DMS153 (cell line): ENCODE data around the gene PCDH9.

ENCODE experiments used
- DNase-seq: peaks from one replicate; lab custom pipeline; 2025; lab: John Stamatoyannopoulos, UW

PCDH9 gene

DNA sequence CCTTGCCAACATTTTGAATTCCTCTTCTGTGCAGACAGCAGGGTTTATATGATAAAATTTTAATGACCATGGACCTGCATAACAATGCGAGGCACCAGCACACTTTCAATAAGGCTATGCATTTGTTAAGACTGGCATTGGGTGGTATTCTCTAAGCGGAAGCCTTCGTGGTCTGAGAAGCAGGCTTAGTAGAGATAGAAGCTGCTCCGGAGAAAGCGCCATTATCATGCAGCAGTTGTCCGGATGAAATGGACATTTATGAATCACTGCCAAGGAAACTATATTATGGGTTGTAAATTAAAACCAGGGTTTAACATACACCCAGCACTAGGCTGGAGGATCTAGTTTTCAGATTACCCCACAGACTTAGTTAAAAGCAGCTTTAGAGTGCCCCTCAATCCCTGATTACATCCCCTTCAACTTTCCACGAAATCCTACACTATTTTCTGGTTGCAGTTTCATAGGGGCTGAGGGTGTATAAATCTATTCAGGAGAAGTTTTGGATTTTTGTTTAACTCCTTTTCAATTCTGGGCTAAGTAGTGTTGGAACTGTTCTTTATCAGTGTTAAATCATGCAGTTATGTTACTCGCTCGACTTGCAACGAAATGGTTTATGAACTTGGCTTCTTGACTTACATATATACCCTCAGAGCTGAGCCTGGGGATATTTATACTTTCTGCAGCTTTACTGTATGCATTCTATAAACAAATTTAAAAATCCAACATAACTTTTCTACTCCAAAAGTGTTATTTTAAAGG, 193.3 kb downstream of the PCDH9 start:
- no peak for DNase-seq

DNA sequence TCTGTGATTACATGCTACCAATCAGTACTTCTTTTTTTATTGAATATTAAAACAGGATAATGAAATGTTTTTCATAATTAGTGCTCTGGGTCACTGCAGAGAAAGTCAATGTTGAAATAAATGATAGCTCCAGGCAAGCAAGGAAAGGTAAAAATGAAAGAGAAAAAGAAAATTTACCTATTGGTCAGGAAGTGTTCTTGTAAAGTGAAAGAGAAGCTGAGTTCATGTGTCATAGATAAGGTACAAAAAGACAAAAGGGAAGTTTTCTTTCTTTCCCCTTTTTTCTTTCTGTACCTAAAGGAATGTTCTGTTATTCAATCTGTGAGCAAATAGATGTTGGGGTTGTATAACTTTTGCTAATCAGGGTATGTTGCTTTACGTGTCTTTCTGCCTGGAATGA, 197.0 kb downstream of the PCDH9 start:
- no peak for DNase-seq

DNA sequence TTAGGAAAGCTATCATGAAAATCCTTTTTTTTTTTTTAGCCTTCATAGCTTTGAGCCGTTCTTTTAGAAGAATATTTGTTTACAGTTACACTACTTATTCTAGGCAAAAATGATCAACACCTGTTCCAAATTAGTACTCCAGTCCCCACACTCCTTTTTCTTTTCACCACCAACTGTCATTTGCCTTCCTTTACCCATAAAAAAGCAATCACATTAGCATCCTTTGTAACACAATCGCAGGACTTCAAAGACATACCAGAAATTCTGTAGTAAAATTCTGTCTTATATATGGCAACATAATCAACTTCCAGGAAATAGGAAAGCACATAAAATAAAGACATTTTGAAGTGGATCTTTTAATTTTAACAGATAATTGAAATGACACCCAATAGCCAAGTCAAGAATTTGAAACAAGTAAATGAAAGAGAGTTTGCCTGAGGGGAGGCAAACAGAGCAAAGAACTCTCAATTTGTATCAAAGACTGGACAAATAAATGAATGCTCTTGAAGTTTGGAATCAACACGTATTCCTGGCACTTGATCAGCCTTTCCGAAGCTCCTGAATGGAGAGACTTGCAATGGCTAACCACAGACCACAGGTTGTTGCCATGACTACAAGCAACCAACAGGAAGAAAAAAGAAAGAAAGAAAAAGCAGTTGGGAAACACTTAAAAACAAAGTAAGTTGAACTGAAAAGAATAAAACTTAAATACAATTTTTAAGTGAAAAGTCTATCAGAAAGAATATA, 206.8 kb downstream of the PCDH9 start:
- DNase-seq, result peak; percentile 75

DNA sequence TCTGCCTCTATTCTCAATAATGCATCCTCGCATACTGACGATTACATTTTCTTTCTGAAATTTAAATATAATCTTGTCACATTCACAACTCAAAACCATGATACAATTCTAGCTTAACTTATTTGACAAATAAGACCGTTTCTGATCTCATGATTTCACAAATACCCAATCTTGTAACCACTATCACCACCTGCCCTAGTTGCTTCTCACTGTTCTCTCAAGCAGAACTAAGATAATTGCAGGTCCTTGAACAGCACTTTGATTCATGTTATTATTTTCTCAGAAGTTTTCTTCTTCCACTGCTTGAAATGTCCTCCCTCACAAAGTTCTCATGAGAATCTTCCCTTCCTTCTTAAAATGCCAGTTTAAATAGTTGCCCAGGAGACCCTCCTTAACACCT, 211.4 kb downstream of the PCDH9 start:
- no peak for DNase-seq

DNA sequence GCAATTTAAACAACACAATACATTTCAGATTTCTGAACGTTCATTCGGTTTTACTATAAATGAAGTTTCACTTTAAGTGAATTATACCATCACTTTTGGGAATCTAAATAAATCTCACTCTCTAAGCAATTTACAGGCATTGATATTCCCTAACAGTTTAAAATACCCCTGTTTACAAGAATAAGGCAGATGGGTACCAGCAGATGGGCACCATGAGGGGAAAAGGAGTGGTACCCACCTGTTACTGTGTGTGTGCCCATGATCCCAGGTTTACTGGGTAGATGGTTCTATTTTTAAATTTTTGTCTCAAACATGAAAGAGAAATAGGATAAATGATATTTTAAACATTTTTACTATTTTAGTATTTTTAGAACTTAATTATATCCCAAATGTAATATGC, 212.9 kb downstream of the PCDH9 start:
- DNase-seq, result no peak

DNA sequence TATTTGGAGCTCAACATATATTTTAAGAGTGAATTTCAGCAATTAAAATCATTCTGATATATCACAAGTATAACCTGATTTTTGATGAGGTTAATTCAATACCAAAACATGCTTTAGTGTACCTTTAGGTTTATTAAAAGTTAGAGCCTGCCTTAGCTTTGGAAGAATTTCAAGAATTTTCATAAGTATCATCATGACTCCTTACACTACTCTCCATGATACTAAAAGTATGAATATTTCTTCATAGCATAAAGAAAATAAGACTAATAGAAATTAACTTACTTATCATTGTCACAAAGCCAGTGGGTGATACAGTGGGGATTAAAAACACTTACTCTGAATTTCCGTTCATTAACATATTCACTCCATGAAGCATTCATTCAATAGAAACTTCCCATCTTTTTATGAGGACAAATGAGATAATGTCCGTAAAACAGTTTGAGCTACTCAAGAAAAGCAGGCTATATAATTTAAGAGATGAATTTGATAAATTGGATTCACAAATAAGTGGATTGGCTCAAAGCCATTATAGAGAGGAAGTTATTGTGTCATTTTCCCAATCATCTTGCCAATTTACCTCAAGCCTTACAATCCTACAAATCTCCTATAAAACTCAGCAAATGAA, 214.0 kb downstream of the PCDH9 start:
- DNase-seq, result no peak

DNA sequence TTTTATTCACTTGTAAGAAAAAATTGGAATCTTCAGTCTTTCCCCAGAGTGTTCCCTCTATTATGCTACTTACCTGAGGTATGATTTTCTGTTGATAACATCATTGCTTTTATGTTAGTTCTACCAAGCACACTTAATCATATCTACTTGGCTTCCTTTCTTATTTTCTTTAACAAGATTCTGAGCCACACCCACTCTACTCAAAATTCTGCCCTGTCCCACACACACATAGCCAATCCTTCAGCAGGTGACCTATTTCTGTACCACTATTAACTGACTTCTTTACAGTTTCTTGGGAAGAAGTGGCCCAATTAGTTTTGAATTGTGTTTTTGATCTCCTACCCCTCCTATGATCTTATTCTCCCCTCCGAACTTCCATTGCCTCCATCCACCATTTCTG, 215.7 kb downstream of the PCDH9 start:
- DNase-seq, result no peak

DNA sequence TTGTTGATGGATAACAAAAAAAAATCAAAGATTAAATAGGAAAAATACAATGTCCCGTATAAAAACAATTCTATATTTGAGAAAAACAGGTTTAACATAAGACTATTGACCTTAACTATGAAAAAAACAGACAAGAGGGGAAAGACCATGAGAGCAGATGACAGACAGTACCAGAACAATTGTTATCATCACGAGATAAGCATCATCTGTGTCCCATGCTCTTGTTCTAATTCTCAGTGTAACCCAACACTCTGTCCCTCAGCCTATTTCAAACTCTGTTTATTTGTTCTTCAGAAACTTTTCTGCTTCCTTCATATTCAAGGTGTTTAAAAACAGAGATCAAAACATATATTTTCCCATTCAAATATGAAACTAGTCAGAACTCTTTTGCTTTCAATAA, 216.4 kb downstream of the PCDH9 start:
- DNase-seq, result no peak

DNA sequence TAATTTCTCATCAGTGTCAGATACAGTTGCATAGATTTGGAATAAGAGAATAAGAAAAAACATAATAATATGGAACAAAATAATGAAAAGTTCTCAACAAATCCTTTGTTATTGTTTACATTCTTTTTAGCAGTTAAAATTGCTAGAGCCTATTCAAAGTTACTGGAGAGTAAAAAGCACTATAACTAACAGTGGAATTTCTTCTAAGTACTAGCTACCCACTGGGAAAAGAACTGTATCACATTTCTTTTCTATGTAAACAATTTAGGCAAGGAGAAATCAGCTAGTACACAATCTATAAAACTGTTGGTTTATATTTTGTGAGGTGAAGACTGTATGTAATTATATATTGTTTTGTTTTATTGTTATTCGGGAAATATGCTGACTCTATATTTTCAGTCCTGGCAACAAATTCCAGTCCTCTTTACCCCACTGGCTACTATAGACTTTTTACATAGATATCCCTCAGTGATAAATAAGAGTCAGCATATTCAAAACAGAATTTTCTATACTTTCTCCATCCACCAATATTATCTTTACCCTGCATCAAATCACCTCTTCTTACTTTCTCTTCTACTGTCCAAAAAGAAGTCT, 222.0 kb downstream of the PCDH9 start:
- DNase-seq, result no peak

DNA sequence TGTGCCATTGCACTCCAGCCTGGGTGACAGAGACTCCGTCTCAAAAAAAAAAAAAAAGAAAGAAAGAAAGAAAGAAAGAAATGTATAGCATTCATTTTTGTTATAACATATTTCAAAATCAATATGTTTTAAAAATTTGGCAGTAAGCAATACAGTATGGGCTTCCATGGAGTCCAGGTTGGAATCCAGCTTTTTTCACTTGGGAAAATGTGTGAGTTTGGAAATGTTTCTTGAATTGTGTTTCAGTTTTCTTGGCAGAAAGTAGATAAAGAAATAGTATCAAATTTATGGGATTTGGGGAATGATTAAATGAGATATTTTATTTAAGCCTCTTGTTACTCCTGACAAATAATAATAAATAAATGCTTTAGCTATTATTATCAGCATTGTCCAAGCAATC, 225.6 kb downstream of the PCDH9 start:
- no peak for DNase-seq

DNA sequence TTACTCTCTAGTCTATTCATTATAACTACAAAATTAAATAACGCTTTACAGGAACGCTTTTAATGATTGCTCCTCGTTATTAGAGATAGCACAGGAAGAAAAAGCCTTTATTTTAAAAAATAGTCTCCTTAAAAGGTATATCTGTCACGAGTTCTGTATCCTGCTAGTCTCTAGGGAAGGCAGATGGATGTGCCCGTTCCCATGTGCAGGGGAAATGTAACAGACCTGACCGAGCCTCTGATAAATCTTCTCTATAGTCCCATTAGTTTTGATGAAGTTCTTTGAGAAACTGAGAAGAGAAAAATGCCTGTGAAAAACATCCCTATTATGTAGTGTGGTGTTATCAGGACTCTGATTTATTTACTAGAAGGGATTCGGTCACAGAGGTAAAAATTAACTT, 226.4 kb downstream of the PCDH9 start:
- DNase-seq, result no peak

DNA sequence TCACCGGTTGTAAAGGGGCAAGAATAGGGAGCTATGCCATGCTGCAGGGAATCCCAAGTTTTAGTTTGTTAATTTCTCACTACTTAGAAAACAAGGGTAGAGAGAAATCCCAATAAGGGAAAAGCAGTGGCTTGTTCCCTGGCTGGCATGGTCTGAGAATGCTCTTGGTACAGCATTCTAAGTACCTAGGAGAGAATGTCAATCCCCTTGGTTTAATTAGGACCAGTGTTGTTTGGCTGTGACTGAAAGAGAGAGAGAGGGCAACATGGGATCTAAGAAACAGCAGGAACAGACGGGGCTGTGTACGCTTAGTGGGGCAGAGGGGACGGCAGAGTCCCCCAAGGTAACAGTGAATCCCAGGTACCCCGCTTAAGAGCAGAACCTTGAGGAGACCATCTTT, 228.8 kb downstream of the PCDH9 start:
- DNase-seq, result no peak

DNA sequence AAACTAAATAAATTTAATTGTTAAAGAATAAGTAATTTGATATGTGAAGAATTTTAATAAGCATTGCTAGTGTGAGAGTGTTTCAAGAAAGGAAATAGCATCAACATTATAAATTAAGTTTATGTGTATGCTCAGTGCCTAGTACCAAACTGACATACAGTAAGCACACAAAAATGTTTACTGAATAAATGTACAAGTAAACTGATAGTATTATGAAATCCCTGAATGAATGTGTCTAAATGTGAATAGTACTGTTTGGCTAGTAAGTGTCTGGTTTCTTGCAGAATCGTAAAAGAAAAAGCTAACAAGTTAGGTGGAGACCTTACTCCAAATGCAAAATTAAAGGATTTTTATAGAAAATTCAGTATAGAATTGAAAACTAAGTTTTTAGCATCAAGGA, 233.6 kb downstream of the PCDH9 start:
- no peak for DNase-seq

DNA sequence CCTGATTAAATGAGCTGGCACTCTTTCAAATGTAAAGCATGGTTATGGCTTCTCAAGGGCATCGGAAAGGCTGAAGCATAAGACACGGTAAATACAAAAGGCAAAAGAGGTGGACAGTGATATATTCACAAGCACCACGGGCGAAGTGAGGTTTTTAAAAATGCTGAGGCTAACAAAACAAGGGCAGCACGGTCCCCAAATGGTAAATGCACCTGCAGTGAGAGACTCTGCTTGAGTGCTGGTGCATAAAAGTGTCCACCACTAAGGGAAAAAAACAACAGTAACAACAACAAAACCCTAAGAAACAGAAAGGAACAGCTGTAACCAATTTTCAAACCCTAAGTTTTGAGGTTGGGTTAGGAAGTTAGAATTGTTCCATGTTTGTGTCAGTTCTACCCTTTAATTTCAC, 234.9 kb downstream of the PCDH9 start:
- DNase-seq, result no peak

DNA sequence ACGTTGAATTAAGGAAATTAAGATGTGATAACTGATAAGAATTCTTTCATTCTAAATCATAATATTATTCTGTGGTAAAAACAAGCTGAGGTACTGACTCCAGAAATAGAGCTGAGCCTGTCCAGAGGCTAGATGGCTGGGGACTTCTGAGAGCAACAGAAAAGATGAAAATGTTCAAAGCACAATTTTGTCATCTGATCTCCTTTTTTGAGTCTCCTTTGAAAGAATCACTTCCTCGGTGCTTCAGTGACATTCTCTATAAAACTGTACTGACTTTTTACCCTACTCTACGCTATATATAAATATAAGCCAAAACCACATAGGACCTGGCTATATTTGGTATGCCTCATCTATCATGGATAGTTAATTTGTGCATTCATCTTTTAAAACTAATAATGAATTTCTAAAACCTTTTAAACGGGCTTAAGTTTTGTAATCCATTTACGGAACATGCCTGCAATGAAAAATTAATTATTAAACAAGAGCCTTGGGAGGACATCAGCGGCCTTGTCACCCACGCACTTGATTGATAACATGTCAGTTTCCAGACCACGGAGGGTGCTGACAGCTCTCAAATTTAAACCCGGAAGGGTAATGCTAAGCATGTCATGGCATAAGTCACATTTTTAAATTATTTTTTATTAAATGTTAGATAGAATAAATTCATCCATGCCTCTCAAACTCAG, 235.5 kb downstream of the PCDH9 start:
- DNase-seq, result no peak

DNA sequence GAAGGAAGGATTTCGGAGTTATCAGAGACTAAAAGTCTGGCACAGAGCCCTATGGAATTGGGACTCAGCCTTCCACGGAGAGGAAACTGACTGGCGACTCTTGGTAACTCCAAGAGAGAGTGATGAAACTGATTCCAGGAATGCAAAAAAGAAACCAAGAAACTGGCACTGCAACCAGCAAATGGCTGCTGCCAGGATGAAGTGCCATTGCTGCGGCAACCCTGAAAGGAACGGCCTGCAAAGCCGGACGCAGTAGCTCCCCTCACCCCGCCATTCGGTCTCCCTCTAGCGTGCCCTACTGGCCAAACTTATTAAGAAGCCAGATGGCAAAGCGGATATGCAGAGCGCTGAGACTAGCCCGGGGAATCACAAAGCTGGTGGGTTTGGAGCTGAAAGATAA, 236.0 kb downstream of the PCDH9 start:
- no peak for DNase-seq

DNA sequence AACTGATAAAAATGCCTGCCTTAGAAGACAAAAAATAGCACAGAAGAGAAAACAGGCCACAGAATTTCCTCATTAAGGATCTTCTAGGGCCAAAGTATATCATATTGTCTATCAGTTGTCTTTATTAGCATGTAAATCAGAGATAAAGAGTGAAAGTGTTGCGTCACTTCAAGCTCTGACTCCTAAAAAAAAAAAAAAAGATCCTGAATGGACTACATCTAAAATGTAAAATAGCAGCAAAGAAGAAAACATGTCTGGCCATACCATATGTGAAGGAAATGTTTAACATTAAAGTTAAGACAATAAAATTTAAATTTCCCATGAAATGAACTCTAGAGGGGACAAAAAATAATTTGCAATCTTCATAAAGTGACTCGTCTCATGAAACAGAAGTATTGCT, 237.4 kb downstream of the PCDH9 start:
- DNase-seq, result no peak

DNA sequence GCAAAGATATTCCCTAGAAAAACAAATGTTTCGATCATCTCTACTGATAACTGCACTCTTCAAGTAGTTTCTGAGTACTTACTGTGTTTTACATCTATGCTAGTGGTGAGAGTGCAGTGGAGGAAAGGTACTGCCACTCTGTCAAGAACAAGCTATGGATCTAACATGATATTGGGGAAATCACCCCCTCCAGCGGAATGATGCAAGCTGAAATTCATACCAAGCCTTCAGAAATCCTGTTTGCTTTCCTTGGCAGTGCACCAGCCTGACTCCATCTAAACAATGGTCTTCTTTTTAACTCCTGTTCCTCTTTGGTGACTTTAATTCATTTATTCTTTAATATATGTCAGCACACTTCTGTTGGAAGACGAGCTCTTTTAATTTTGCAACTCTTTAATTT, 238.0 kb downstream of the PCDH9 start:
- no peak for DNase-seq

DNA sequence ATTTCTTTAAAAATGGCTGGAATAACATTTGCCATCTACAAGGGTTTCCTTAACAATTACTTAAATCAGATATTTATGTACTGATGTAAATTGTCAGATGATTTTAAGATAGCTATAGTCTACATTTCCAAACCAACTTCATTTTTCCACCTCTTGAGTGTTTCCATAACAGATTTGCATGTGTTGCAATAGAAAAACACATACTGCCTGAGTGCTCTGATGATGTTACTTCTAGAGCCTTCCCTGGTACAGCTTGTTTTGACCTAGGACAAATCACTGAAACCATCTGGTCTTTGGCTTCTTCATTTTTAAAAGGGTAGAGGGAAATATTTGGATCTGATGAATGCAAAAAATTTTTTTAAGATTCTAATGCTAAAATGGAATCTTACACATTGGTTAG, 245.9 kb downstream of the PCDH9 start:
- no peak for DNase-seq

DNA sequence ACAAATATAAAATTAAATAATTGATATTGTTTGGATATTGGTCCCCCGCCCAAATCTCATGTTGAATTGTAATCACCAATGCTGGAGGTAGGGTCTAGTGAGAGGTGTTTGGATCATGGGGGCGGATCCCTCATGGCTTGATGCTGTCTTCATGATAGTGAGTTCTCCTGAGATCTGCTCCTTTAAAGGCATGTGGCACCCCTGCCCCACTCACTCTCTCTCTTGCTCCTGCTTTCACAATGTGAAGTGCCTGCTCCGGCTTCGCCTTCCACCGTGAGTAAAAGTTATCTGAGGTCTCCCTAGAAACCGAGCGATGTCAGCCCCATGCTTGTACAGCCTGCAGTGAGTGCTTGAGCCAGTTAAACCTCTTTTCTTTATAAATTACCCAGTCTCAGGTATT, 248.2 kb downstream of the PCDH9 start:
- no peak for DNase-seq

DNA sequence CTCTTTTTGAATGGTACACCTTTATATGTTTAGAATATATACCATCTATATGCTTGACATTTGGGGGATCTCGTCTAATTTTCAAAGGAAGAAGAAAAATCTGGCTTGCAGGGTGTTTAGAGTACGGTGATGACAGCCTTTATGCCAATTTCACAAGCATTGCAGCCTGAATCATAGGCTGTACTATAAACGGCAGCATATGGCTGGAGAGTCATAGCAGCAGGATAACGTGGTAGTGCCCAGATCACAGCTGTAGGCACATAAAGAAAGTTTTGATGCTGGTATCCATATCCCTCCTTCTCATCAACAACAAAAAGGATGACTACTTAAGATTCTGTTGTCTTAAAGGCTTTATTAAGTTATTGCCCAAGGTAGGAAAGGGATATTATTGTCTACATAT, 253.0 kb downstream of the PCDH9 start:
- DNase-seq, result no peak

DNA sequence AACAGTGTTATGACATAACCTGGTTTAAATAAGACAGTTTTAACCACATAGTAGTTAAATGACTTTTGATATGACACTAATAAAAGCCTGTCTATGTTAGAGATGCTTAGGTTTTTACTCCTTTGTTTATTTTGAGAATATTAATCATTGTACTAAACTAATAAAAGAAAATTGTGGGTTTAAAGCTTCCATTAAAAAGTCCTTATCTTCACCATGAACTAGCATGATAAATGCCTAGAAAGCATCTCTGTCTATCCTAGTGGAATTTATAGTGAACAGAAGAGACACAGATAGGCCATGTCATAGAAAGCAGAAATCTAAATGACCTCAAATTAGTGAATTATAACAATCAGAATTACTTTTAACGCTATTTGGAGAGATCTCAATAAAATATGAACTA, 255.2 kb downstream of the PCDH9 start:
- no peak for DNase-seq
